K562 treated with DMSO at 1 percent for 4 hours (cell line): ENCODE measurements around the gene OR2AG1. TPM values are rescaled to one million over a fixed set of nuclear protein-coding genes. Genes with fewer than 3 reads are reported as not detected.

ENCODE experiments used
- total RNA-seq: library from RNA; unstranded; fragments of 300-600 nt; gene quantifications from 2 replicates; pipeline ENCODE4 v1.2.3, GENCODE V29; 2022; ENCODE audit not compliant: insufficient read depth

Gene OR2AG1
- not detected in 2 replicates for total RNA-seq

GRCh38 chr11:6782720-6783119 is at the start of gene OR2AG1:
OR2AG1 (plus strand) TSS chr11:6783020; CDS start chr11:6785038, 2,018 bp downstream.

GRCh38 chr11:6771926-6772893 is 10.6 kb upstream of the OR2AG1 start, which contains the start of gene OR2AG2:
OR2AG2 (minus strand) TSS chr11:6771976; CDS start chr11:6768957, 3,019 bp downstream.

GRCh38 chr11:6799402-6799801 is 16.6 kb downstream of the OR2AG1 start, which contains the start of gene OR6A2:
OR6A2 (minus strand) TSS chr11:6799689; CDS start chr11:6795708, 3,981 bp downstream.

Other genes starting within 250 kb of the OR2AG1 start
- 10.7 and 15.2 TPM in 2 replicates for gene RRP8, start 179.4 kb upstream of the OR2AG1 start, total RNA-seq
- 108 and 115 TPM in 2 replicates for gene ILK, start 179.2 kb upstream of the OR2AG1 start, total RNA-seq
- gene TAF10, start 170.8 kb upstream of the OR2AG1 start, total RNA-seq: 81.9 and 99.0 TPM in 2 replicates
- 122 and 151 TPM in 2 replicates for gene TPP1, start 163.6 kb upstream of the OR2AG1 start, total RNA-seq
- 0.23 and 0.38 TPM in 2 replicates for gene DCHS1, start 127.2 kb upstream of the OR2AG1 start, total RNA-seq
- gene MRPL17, start 99.7 kb upstream of the OR2AG1 start, total RNA-seq: 35.8 and 45.4 TPM in 2 replicates
- gene OR2AG2, start 11.0 kb upstream of the OR2AG1 start, total RNA-seq: 0.49 TPM in 1 of 2 replicates, not detected in the other
- gene OR6A2, start 16.7 kb downstream of the OR2AG1 start, total RNA-seq: not detected in 2 replicates
- not detected in 2 replicates for gene OR10A5, start 62.7 kb downstream of the OR2AG1 start, total RNA-seq
- not detected in 2 replicates for gene OR10A2, start 80.0 kb downstream of the OR2AG1 start, total RNA-seq
- gene OR10A4, start 93.6 kb downstream of the OR2AG1 start, total RNA-seq: not detected in 2 replicates
- not detected in 2 replicates for gene OR2D2, start 109.5 kb downstream of the OR2AG1 start, total RNA-seq
- not detected in 2 replicates for gene OR2D3, start 138.0 kb downstream of the OR2AG1 start, total RNA-seq
- 2.6 and 3.6 TPM in 2 replicates for gene ZNF215, start 143.4 kb downstream of the OR2AG1 start, total RNA-seq
- gene ZNF214, start 237.3 kb downstream of the OR2AG1 start, total RNA-seq: not detected in 2 replicates
- gene NLRP14, start 237.5 kb downstream of the OR2AG1 start, total RNA-seq: 0.31 TPM in 1 of 2 replicates, not detected in the other